HG02938 (cell line): ENCODE measurements around the gene LHB.

Experiments used
- ATAC-seq: cut with Tn5 transposase; IDR thresholded peaks from one replicate; pipeline ENCODE4 v1.9.1; 2021; ENCODE audit warnings: mild to moderate bottlenecking, moderate library complexity; ENCODE audit not compliant: unreplicated experiment

LHB gene

GRCh38 chr19:48986211-48986610 lies 30.7 kb downstream of the LHB start:
- ATAC-seq: no peak

- no peak for ATAC-seq
These were observed 31.2 kb downstream of the LHB start for GRCh38 chr19:48985711-48986110.

- ATAC-seq: no peak
These were observed 34.6 kb downstream of the LHB start for GRCh38 chr19:48982280-48982679.

GRCh38 chr19:48977061-48977460 lies 39.8 kb downstream of the LHB start:
- no peak for ATAC-seq

GRCh38 chr19:48975947-48976847 lies 40.7 kb downstream of the LHB start:
- no peak for ATAC-seq

- ATAC-seq: no peak
These were observed 45.9 kb downstream of the LHB start for GRCh38 chr19:48970923-48971395.

- ATAC-seq: no peak
These were observed 46.6 kb downstream of the LHB start for GRCh38 chr19:48970139-48970766.

- no peak for ATAC-seq
These were observed 47.4 kb downstream of the LHB start for GRCh38 chr19:48969276-48970138.

- no peak for ATAC-seq
These were observed 48.1 kb downstream of the LHB start for GRCh38 chr19:48968813-48969218.

GRCh38 chr19:48968179-48968661 lies 48.7 kb downstream of the LHB start:
- ATAC-seq: no peak

- ATAC-seq: no peak
These were observed 49.3 kb downstream of the LHB start for GRCh38 chr19:48967346-48968178.

- ATAC-seq: no peak
These were observed 50.1 kb downstream of the LHB start for GRCh38 chr19:48966541-48967345.
